ENCODE results near the gene IGF1R. TPM values are rescaled to one million over a fixed set of nuclear protein-coding genes. Genes with fewer than 3 reads are reported as not detected.

Gene IGF1R
- total and polyA plus RNA-seq, 2 of the 8 experiments (the other 6 are each of a cell fraction or from before 2014, with no cell fraction given) = 32.9 to 109 TPM

DNA sequence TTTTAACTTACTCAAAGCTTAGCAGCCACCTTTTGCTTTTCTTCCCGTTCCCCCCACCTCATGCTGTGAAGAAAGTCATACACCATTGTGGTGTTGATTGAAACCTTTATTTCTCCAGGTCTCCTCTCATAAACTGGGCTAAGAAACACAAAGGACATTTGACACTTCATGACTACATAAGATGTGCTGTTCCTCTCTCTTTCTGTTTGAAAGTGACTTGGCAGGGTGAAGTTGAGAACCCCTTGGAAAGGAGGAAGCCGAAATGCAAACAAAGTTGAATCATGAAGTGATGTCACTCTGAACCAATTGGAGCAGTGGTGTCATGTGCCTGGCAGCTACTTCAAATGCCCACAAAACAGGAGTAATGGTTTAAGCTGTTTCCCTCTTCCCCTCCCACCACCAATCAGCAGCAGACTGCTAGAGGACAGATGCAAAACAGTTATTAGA lies 174.7 kb downstream of the IGF1R start (continued):
- TF ChIP-seq MAFK (IDR thresholded peaks at IDR 0.05; ENCODE audit: low read depth, low read length) (peak; percentile 19; the same call in 1 of the 2 replicates), KDM5A (IDR thresholded peaks at IDR 0.05; ENCODE audit: low read length) (no peak), TEAD4 (IDR thresholded peaks at IDR 0.05; ENCODE audit: low read depth, low read length) (no peak), SP2 (IDR thresholded peaks at IDR 0.05; ENCODE audit: low read length) (no peak), SIN3A (conservative IDR thresholded peaks at IDR 0.05 in 1 of 2, IDR thresholded peaks at IDR 0.05 in 1 of 2; ENCODE audit: low read depth in 1 of 2, low read length in 2 of 2) (peak in 1 of 2 experiments; percentile 67; a peak in 1 of 4 replicates), ZNF274 (IDR thresholded peaks at IDR 0.05; ENCODE audit: borderline replicate concordance, extremely low read depth, low read length) (no peak), ASH2L (IDR thresholded peaks at IDR 0.05; ENCODE audit: low read length) (no peak), EGR1 (IDR thresholded peaks at IDR 0.05; ENCODE audit: borderline replicate concordance, low read depth, low read length) (no peak), CHD2 (IDR thresholded peaks at IDR 0.05; ENCODE audit: low read length) (no peak), SP1 (IDR thresholded peaks at IDR 0.05; ENCODE audit: low read depth, low read length) (0 out of 2 replicates have a peak, but pooled peaks have one; percentile 12), POLR2A (IDR thresholded peaks at IDR 0.05; ENCODE audit: control extremely low read depth in 1 of 2, low read depth in 2 of 2, low read length in 2 of 2) (no peak), EP300 (IDR thresholded peaks at IDR 0.05; ENCODE audit: borderline replicate concordance in 1 of 2, low read depth in 2 of 2, low read length in 2 of 2) (peak in 1 of 2 experiments; percentile 84; a peak in 1 of 3 replicates), TCF12 (IDR thresholded peaks at IDR 0.05; ENCODE audit: low read depth, low read length) (no peak)
- TF ChIP-seq, protein P1, sequence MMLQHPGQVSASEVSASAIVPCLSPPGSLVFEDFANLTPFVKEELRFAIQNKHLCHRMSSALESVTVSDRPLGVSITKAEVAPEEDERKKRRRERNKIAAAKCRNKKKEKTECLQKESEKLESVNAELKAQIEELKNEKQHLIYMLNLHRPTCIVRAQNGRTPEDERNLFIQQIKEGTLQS (IDR thresholded peaks at IDR 0.05; ENCODE audit: insufficient read depth, low read depth, low read length) = no peak
- TF ChIP-seq, protein P2, sequence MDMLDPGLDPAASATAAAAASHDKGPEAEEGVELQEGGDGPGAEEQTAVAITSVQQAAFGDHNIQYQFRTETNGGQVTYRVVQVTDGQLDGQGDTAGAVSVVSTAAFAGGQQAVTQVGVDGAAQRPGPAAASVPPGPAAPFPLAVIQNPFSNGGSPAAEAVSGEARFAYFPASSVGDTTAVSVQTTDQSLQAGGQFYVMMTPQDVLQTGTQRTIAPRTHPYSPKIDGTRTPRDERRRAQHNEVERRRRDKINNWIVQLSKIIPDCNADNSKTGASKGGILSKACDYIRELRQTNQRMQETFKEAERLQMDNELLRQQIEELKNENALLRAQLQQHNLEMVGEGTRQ (IDR thresholded peaks at IDR 0.05; ENCODE audit: low read length) = peak; percentile 70
